H1 (cell line): ENCODE measurements around the gene NUDCD2. TPM values are rescaled to one million over a fixed set of nuclear protein-coding genes. Genes with fewer than 3 reads are reported as not detected.

ENCODE experiments used
- CTCF ChIA-PET: fragments of 300-600 bp; sonication (Branson Sonifier 250); formaldehyde crosslinking; loops from one replicate; lab custom pipeline; 2021; ENCODE audit not compliant: partially characterized antibody; lab: Charles Lee
- POLR2A ChIA-PET: fragments of 300-600 bp; sonication (Branson Sonifier 250); formaldehyde crosslinking; loops from one replicate; lab custom pipeline; 2021; ENCODE audit warnings: inconsistent platforms; ENCODE audit not compliant: partially characterized antibody; lab: Charles Lee
- DNase-seq, 2 experiments: peaks; one replicate each; pipeline versions ENCODE4 v3.0.0 to v3.0.0-alpha.2; 2010 to 2022; ENCODE audit warnings: low spot score in 2 of 2, low read depth in 1 of 2, mixed read lengths in 1 of 2
- FAIRE-seq: peaks from 2 replicates; lab custom pipeline; 2011; peaks lifted over from hg19 to GRCh38; lab: Jason Lieb, UNC
- H2AFZ ChIP-seq: 2 replicates; pipeline ENCODE4 v1.8.1; 2012; ENCODE audit warnings: low read length, inconsistent platforms
- H2AK5ac ChIP-seq: 2 replicates; pipeline ENCODE4 v1.6.1; 2013; ENCODE audit warnings: low read depth, low read length
- H2BK120ac ChIP-seq: replicated peaks from 2 replicates; pipeline ENCODE3; 2013; ENCODE audit warnings: low read depth, low read length, inconsistent platforms
- H2BK12ac ChIP-seq: 2 replicates; pipeline ENCODE4 v1.6.1; 2013; ENCODE audit warnings: low read depth, low read length
- H2BK15ac ChIP-seq: 2 replicates; pipeline ENCODE4 v1.6.1; 2013; ENCODE audit warnings: low read length
- H2BK20ac ChIP-seq: 2 replicates; pipeline ENCODE4 v1.6.1; 2013; ENCODE audit warnings: low read length
- H2BK5ac ChIP-seq: 2 replicates; pipeline ENCODE4 v1.6.1; 2013; ENCODE audit warnings: low read depth, low read length
- H3K14ac ChIP-seq: 2 replicates; pipeline ENCODE4 v1.6.1; 2013; ENCODE audit warnings: inconsistent platforms; ENCODE audit not compliant: insufficient read length
- H3K18ac ChIP-seq: 2 replicates; pipeline ENCODE4 v1.6.1; 2013; ENCODE audit warnings: low read length; ENCODE audit errors: extremely low read depth
- H3K23ac ChIP-seq: 2 replicates; pipeline ENCODE4 v1.6.1; 2013; ENCODE audit warnings: inconsistent platforms; ENCODE audit not compliant: insufficient read length
- H3K23me2 ChIP-seq: 2 replicates; pipeline ENCODE4 v1.6.1; 2013; ENCODE audit warnings: low read depth, low read length
- H3K27ac ChIP-seq: 2 replicates; pipeline ENCODE4 v1.6.1; 2011; ENCODE audit warnings: low read depth, low read length, inconsistent platforms
- H3K27me3 ChIP-seq, 4 experiments: replicated peaks in 1 of 4; 1 replicate in 1 of 4; 2 replicates in 3 of 4; pipeline versions ENCODE4 v1.6.1 to v1.8.1; 2011 to 2013; ENCODE audit warnings: low read length in 3 of 4, mild to moderate bottlenecking in 3 of 4, inconsistent platforms in 2 of 4, mixed read lengths in 2 of 4, moderate library complexity in 1 of 4; ENCODE audit not compliant: control insufficient read depth in 3 of 4, insufficient read depth in 3 of 4; ENCODE audit errors: extremely low read depth in 1 of 4
- H3K36me3 ChIP-seq, 4 experiments: 2 replicates each; pipeline versions ENCODE4 v1.6.1 to v1.8.1; 2011 to 2013; ENCODE audit warnings: mild to moderate bottlenecking in 4 of 4, low read length in 3 of 4, moderate library complexity in 2 of 4, control low read depth in 1 of 4, inconsistent platforms in 1 of 4; ENCODE audit not compliant: insufficient read depth in 4 of 4, control insufficient read depth in 2 of 4
- H3K4ac ChIP-seq: replicated peaks from 2 replicates; pipeline ENCODE3; 2013; ENCODE audit warnings: low read length, low read depth, mixed read lengths, inconsistent platforms; ENCODE audit not compliant: insufficient read length
- H3K4me1 ChIP-seq, 4 experiments: replicated peaks in 1 of 4; 1 replicate in 1 of 4; 2 replicates in 3 of 4; pipeline versions ENCODE4 v1.6.1 to v1.8.1; 2011 to 2013; ENCODE audit warnings: low read length in 3 of 4, inconsistent platforms in 2 of 4, mixed read lengths in 1 of 4; ENCODE audit not compliant: insufficient read depth in 4 of 4, control insufficient read depth in 3 of 4
- H3K4me2 ChIP-seq, 2 experiments: 2 replicates each; pipeline versions ENCODE4 v1.6.1 to v1.8.1; 2011 to 2013; ENCODE audit warnings: low read depth in 2 of 2, low read length in 2 of 2, control low read depth in 1 of 2, inconsistent platforms in 1 of 2, mild to moderate bottlenecking in 1 of 2; ENCODE audit not compliant: insufficient read depth in 1 of 2
- H3K4me3 ChIP-seq, 4 experiments: fragments of 200-600, 300-600 bp in 1 of 4; sonication (generic), shearing (Covaris generic), sonication (Bioruptor Twin) in 1 of 4; 2 replicates each; pipeline versions ENCODE4 v1.5.1 to v1.8.1; 2011 to 2016; ENCODE audit warnings: low read length in 4 of 4, low read depth in 3 of 4, control low read depth in 2 of 4, inconsistent platforms in 2 of 4, mild to moderate bottlenecking in 2 of 4, mixed read lengths in 1 of 4, moderate library complexity in 1 of 4; ENCODE audit not compliant: insufficient read depth in 2 of 4; ENCODE audit errors: extremely low read depth in 1 of 4
- H3K56ac ChIP-seq: replicated peaks from 2 replicates; pipeline ENCODE3; 2013; ENCODE audit warnings: low read depth, mild to moderate bottlenecking, mixed read lengths, low read length, inconsistent platforms; ENCODE audit not compliant: insufficient read length
- H3K79me1 ChIP-seq: 2 replicates; pipeline ENCODE4 v1.6.1; 2013; ENCODE audit warnings: low read depth, low read length, control low read depth
- H3K79me2 ChIP-seq, 2 experiments: 2 replicates each; pipeline versions ENCODE4 v1.6.1 to v1.8.1; 2012 to 2013; ENCODE audit warnings: low read length in 2 of 2, mild to moderate bottlenecking in 2 of 2, inconsistent platforms in 1 of 2; ENCODE audit not compliant: insufficient read depth in 2 of 2, control insufficient read depth in 1 of 2
- H3K9ac ChIP-seq, 4 experiments: replicated peaks in 1 of 4; 1 replicate in 1 of 4; 2 replicates in 3 of 4; pipeline versions ENCODE4 v1.6.1 to v1.8.1; 2011 to 2013; ENCODE audit warnings: low read depth in 3 of 4, low read length in 3 of 4, control low read depth in 2 of 4, mild to moderate bottlenecking in 2 of 4, moderate library complexity in 2 of 4, inconsistent platforms in 1 of 4; ENCODE audit errors: extremely low read depth in 1 of 4
- H3K9me3 ChIP-seq, 2 experiments: 2 replicates each; pipeline versions ENCODE4 v1.6.1 to v1.8.1; 2012 to 2013; ENCODE audit warnings: mild to moderate bottlenecking in 2 of 2, moderate library complexity in 2 of 2, control low read depth in 1 of 2, inconsistent platforms in 1 of 2, low read depth in 1 of 2, low read length in 1 of 2, mixed read lengths in 1 of 2; ENCODE audit not compliant: insufficient read depth in 2 of 2
- H4K20me1 ChIP-seq, 2 experiments: replicated peaks in 1 of 2; 2 replicates each; pipeline versions ENCODE3 to v1.8.1; 2011 to 2013; ENCODE audit warnings: inconsistent platforms in 2 of 2, low read length in 2 of 2, mild to moderate bottlenecking in 1 of 2; ENCODE audit not compliant: insufficient read depth in 2 of 2, control insufficient read depth in 1 of 2
- H4K5ac ChIP-seq: 2 replicates; pipeline ENCODE4 v1.6.1; 2013; ENCODE audit warnings: low read length, low read depth, mixed read lengths, inconsistent platforms; ENCODE audit not compliant: insufficient read length
- H4K8ac ChIP-seq: 2 replicates; pipeline ENCODE4 v1.8.0; 2013; ENCODE audit warnings: mild to moderate bottlenecking, moderate library complexity, low read length, inconsistent platforms; ENCODE audit not compliant: insufficient read depth; ENCODE audit errors: extremely low read depth
- H4K91ac ChIP-seq: replicated peaks from 2 replicates; pipeline ENCODE3; 2013; ENCODE audit warnings: low read length, mixed read lengths, inconsistent platforms; ENCODE audit not compliant: insufficient read length
- ATF2 ChIP-seq: IDR thresholded peaks from 2 replicates; pipeline ENCODE4 v1.6.1; 2012; ENCODE audit warnings: low read length, inconsistent platforms
- CEBPB ChIP-seq: IDR thresholded peaks from 2 replicates; pipeline ENCODE4 v1.6.1; 2012; ENCODE audit warnings: low read depth, low read length
- CHD2 ChIP-seq: IDR thresholded peaks from 2 replicates; pipeline ENCODE4 v1.6.1; 2012; ENCODE audit warnings: low read length, improper control_type of control experiment
- JUND ChIP-seq: IDR thresholded peaks from 2 replicates; pipeline ENCODE4 v1.6.1; 2011; ENCODE audit warnings: mild to moderate bottlenecking, improper control_type of control experiment, low read length
- PHF8 ChIP-seq: fragments of 200-600 bp; sonication (generic); conservative IDR thresholded peaks from 2 replicates; pipeline ENCODE4 v1.7.1; 2012; ENCODE audit warnings: low read depth, mild to moderate bottlenecking, inconsistent platforms, low read length, moderate library complexity
- POU5F1 ChIP-seq: IDR thresholded peaks from 2 replicates; pipeline ENCODE4 v1.6.1; 2011; ENCODE audit warnings: low read depth, mild to moderate bottlenecking, low read length, moderate library complexity
- RBBP5 ChIP-seq: IDR thresholded peaks from 2 replicates; pipeline ENCODE4 v1.7.1; 2012; ENCODE audit warnings: low read depth, mild to moderate bottlenecking, inconsistent platforms, low read length, moderate library complexity, borderline replicate concordance
- RXRA ChIP-seq: IDR thresholded peaks from 2 replicates; pipeline ENCODE4 v1.6.1; 2011; ENCODE audit warnings: low read depth, mild to moderate bottlenecking, low read length, moderate library complexity; ENCODE audit not compliant: insufficient read depth
- SP2 ChIP-seq: IDR thresholded peaks from 2 replicates; pipeline ENCODE4 v1.6.1; 2012; ENCODE audit warnings: mild to moderate bottlenecking, low read length, inconsistent platforms
- TAF1 ChIP-seq: IDR thresholded peaks from 2 replicates; pipeline ENCODE4 v1.6.1; 2011; ENCODE audit warnings: mild to moderate bottlenecking, low read depth, low read length
- TAF7 ChIP-seq: optimal IDR thresholded peaks from 2 replicates; pipeline ENCODE3; 2011; ENCODE audit warnings: low read depth, mild to moderate bottlenecking, inconsistent platforms, low read length, moderate library complexity, borderline replicate concordance
- TEAD4 ChIP-seq: IDR thresholded peaks from 2 replicates; pipeline ENCODE4 v1.6.1; 2012; ENCODE audit warnings: low read depth, low read length, inconsistent platforms, mixed read lengths
- YY1 ChIP-seq: IDR thresholded peaks from 2 replicates; pipeline ENCODE4 v1.6.1; 2011; ENCODE audit warnings: low read depth, mild to moderate bottlenecking, low read length
- WGBS, 2 experiments: shearing (Covaris generic) in 1 of 2; methylation state at CpG; one replicate each; pipeline versions ENCODE4 v1.1.6 to v1.1.7; 2013 to 2015; ENCODE audit warnings: low lambda C conversion rate in 2 of 2, mixed read lengths in 2 of 2, inconsistent platforms in 1 of 2, low coverage in 1 of 2, missing lambda C conversion rate in 1 of 2; ENCODE audit not compliant: insufficient replicate concordance in 2 of 2, insufficient coverage in 1 of 2, insufficient read length in 1 of 2; ENCODE audit errors: extremely low coverage in 1 of 2, missing lambda C conversion rate in 1 of 2; 5-methylcytosine and 5-hydroxymethylcytosine counted together
- polyA plus RNA-seq, 7 experiments: library from polyadenylated mRNA; depleted of rRNA in 3 of 7; stranded (reverse) in 5 of 7; unstranded in 2 of 7; fragments of >200 nt in 5 of 7; fragments of 200-250 nt in 2 of 7; gene quantifications; 1 replicate in 5 of 7; 2 replicates in 1 of 7; 4 replicates in 1 of 7; pipeline versions ENCODE4 v1.2.1 to v1.2.3, GENCODE V29; 2011 to 2013; ENCODE audit warnings: missing spikeins in 2 of 7, mixed read lengths in 2 of 7
- total RNA-seq: library from RNA; stranded (reverse); fragmentation: NEBNext Ultra II Directional; extraction: Animal tissue kit (Norgen Biotek cat#: 25700); gene quantifications from 2 replicates; pipeline ENCODE4 v1.2.1, GENCODE V29; 2021

The NUDCD2 gene
- total and polyA plus RNA-seq, 2 of the 8 experiments (the other 6 are each of a cell fraction or from before 2014, with no cell fraction given) = 12.2 to 59.5 TPM

- H2AFZ ChIP-seq = no peak overlapping the region
- H2AK5ac ChIP-seq = no peak overlapping the region
- CTCF ChIA-PET = interaction anchor here (1.0 to 1.6 kb wide), 7 partner anchors 9 to 36 kb away, joined by 3 to 12 read pairs (median 4); partner anchors contain the start of gene CCNG1
- no peak overlapping the region for H2BK12ac ChIP-seq
- WGBS, 2 experiments = 84% methylated on average over 3 of the region's 3 CpGs; no CpG with 5 or more reads in 1 of the 2 experiments
- H3K79me1 ChIP-seq = no peaks in the 10 kb centered on the region
- H3K36me3 ChIP-seq = peaks cover 5 to 82% (median 62%) of the 10 kb centered on the region in 4 experiments
- no peaks in the 10 kb centered on the region for H3K27me3 ChIP-seq
- no peaks in the 10 kb centered on the region for H3K9me3 ChIP-seq
- H3K23ac ChIP-seq = no peak overlapping the region
- H2BK20ac ChIP-seq = no peak overlapping the region
- H3K4me3 ChIP-seq = no peak overlapping the region
- FAIRE-seq (no peak), DNase-seq (no peak)
- no peak overlapping the region for H3K9ac ChIP-seq
- H3K27ac ChIP-seq = no peak overlapping the region
- no peak overlapping the region for H2BK15ac ChIP-seq
- no peak overlapping the region for H4K91ac ChIP-seq
- no peaks in the 10 kb centered on the region for H3K4me1 ChIP-seq
- no peak overlapping the region for H2BK5ac ChIP-seq
- no peak overlapping the region for H2BK120ac ChIP-seq
- POLR2A ChIA-PET = interaction anchor here (3.9 kb wide), 1 partner anchor 13 kb away, joined by 12 read pairs; the partner anchor contains the start of genes HMMR and NUDCD2
- H3K79me2 ChIP-seq = no peaks in the 10 kb centered on the region
- H3K18ac ChIP-seq = no peak overlapping the region
- H4K5ac ChIP-seq = no peak overlapping the region
- no peak overlapping the region for H3K4ac ChIP-seq
- no peak overlapping the region for H3K56ac ChIP-seq
- no peaks in the 10 kb centered on the region for H3K23me2 ChIP-seq
- no peak overlapping the region for H3K4me2 ChIP-seq
- H4K20me1 ChIP-seq = no peaks in the 10 kb centered on the region
- H3K14ac ChIP-seq = no peak overlapping the region
- H4K8ac ChIP-seq = no peak overlapping the region
- no peak for TF ChIP-seq ATF2
- TF ChIP-seq YY1 = no peak
- TF ChIP-seq TEAD4 = no peak
- TF ChIP-seq RXRA = no peak
- TF ChIP-seq CHD2 = no peak
- no peak for TF ChIP-seq SP2
- TF ChIP-seq TAF7 = no peak
- TF ChIP-seq POU5F1 = no peak
- no peak for TF ChIP-seq CEBPB
- no peak for TF ChIP-seq RBBP5
- no peak for TF ChIP-seq JUND
- TF ChIP-seq PHF8 = no peak
- no peak for TF ChIP-seq TAF1
Observed at GRCh38 chr5:163473635-163474243, 13.8 kb upstream of the NUDCD2 start.
